Natural killer cell (primary cell): ENCODE results near the gene CRABP2. TPM values are rescaled to one million over a fixed set of nuclear protein-coding genes. Genes with fewer than 3 reads are reported as not detected.

ENCODE experiments used
- ATAC-seq, 3 donors: fragments of 150-1000 bp in 2 of 3; fragments of 200-7000 bp in 1 of 3; cut with Tn5 transposase; 1 replicate in 1 of 3; 2 replicates in 2 of 3; pipeline ENCODE4 v1.10.0; 2021; ENCODE audit warnings: mild to moderate bottlenecking in 2 of 3, moderate library complexity in 2 of 3
- DNase-seq, 2 donors: peaks; one replicate each; pipeline versions ENCODE4 v3.0.0 to v3.0.0-alpha.2; 2013 to 2021; ENCODE audit warnings: mixed read lengths in 1 of 2
- H3K27ac ChIP-seq: one replicate; pipeline ENCODE4 v1.5.1; 2013; ENCODE audit warnings: mild to moderate bottlenecking, low read length
- H3K27me3 ChIP-seq: one replicate; pipeline ENCODE4 v1.6.1; 2013; ENCODE audit warnings: low read length; ENCODE audit not compliant: control insufficient read depth, insufficient read depth
- H3K36me3 ChIP-seq: one replicate; pipeline ENCODE4 v1.6.1; 2013; ENCODE audit warnings: low read length; ENCODE audit not compliant: control insufficient read depth, insufficient read depth
- H3K4me1 ChIP-seq: one replicate; pipeline ENCODE4 v1.6.1; 2013; ENCODE audit warnings: low read length; ENCODE audit not compliant: control insufficient read depth, insufficient read depth
- H3K4me3 ChIP-seq: one replicate; pipeline ENCODE4 v1.5.1; 2013; ENCODE audit warnings: low read length
- H3K9me3 ChIP-seq: one replicate; pipeline ENCODE4 v1.6.1; 2013; ENCODE audit warnings: low read length; ENCODE audit not compliant: control insufficient read depth, insufficient read depth
- H3K27ac Mint-ChIP-seq, 2 donors: one replicate each; pipeline ENCODE4 v1.8.0; 2022; ENCODE audit warnings: mild to moderate bottlenecking in 2 of 2, mixed read lengths in 2 of 2, moderate library complexity in 1 of 2
- H3K27me3 Mint-ChIP-seq, 2 donors: one replicate each; pipeline ENCODE4 v1.8.0; 2022; ENCODE audit warnings: low read depth in 2 of 2, mixed read lengths in 2 of 2
- H3K36me3 Mint-ChIP-seq: one replicate; pipeline ENCODE4 v1.8.0; 2022; ENCODE audit warnings: mixed read lengths
- H3K4me1 Mint-ChIP-seq, 2 donors: one replicate each; pipeline ENCODE4 v1.8.0; 2022; ENCODE audit warnings: mixed read lengths in 2 of 2
- H3K4me3 Mint-ChIP-seq: one replicate; pipeline ENCODE4 v1.8.0; 2022; ENCODE audit warnings: mild to moderate bottlenecking, moderate library complexity, mixed read lengths
- H3K9me3 Mint-ChIP-seq, 2 donors: one replicate each; pipeline ENCODE4 v1.8.0; 2022; ENCODE audit warnings: mixed read lengths in 2 of 2
- CTCF ChIP-seq: fragments of 200-600 bp; IDR thresholded peaks from one replicate; pipeline ENCODE4 v1.8.0; 2022; ENCODE audit warnings: antibody characterized with exemption
- WGBS: methylation state at CpG from one replicate; pipeline ENCODE4 v1.1.7; 2013; ENCODE audit warnings: missing lambda C conversion rate; ENCODE audit not compliant: insufficient coverage; 5-methylcytosine and 5-hydroxymethylcytosine counted together
- intact Hi-C: fragments of 100-400 bp; cut with micrococcal nuclease; formaldehyde crosslinking; loops from one replicate; pipeline ENCODE4 v1.14.2; 2022
- total RNA-seq, 4 donors: library from RNA; stranded (reverse); fragments of 120-200 nt in 1 of 4; gene quantifications; one replicate each; pipeline versions ENCODE4 v1.2.3 to v1.2.4, GENCODE V29; 2013 to 2022

The CRABP2 gene
- total RNA-seq, 3 donors from 2014 or later (not counting 1 experiment from before 2014, with no cell fraction given) = 3.0 to 3.8 (median 3.0) TPM

DNA sequence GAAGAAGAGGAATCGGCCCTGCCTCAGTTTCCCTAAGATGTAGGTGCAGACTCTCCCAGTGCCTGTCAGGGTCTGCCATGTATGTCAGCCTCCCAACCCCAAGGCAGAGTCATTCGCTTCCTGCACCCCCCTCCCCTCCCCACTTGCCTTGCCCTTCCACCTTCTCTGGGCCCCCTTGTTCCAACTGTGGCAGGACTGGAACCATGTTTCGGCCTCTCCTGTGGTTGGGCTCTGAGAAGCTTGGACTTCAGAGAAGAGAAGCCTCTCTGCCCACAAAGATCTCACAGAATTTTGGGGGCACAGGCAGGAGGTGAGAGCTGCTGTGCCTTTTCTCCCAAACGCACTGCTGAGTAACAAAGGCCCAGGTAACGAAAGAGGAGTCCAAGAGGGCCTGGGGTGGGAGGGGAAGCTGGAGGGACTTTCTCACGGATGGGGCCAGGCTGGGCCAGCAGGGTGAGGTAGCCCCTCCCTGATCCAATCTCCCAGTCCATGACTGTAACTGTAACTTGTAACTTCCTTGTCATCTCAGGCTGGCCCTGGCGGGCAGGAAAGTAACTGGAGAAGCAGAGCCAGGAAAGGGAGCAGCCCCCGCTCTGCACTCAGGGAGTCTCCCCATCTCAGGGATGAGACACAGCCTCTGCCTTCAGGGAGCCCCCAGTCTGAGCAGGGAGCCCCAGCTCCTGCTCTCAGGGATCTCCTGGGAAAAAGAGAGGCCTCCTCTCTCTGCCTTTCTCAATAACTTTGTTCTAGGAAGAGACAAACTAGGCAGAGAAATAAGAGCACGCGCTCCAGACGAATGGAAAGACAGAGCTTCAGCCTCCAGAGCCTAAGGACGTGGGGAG, 11.3 kb downstream of the CRABP2 start:
- no peak for TF ChIP-seq CTCF
- WGBS = 86% methylated on average over 11 of the region's 12 CpGs
- intact Hi-C loops = loop anchor here (2.0 kb wide), 1 partner anchor 13 kb away; no protein-coding TSS in a partner anchor

DNA sequence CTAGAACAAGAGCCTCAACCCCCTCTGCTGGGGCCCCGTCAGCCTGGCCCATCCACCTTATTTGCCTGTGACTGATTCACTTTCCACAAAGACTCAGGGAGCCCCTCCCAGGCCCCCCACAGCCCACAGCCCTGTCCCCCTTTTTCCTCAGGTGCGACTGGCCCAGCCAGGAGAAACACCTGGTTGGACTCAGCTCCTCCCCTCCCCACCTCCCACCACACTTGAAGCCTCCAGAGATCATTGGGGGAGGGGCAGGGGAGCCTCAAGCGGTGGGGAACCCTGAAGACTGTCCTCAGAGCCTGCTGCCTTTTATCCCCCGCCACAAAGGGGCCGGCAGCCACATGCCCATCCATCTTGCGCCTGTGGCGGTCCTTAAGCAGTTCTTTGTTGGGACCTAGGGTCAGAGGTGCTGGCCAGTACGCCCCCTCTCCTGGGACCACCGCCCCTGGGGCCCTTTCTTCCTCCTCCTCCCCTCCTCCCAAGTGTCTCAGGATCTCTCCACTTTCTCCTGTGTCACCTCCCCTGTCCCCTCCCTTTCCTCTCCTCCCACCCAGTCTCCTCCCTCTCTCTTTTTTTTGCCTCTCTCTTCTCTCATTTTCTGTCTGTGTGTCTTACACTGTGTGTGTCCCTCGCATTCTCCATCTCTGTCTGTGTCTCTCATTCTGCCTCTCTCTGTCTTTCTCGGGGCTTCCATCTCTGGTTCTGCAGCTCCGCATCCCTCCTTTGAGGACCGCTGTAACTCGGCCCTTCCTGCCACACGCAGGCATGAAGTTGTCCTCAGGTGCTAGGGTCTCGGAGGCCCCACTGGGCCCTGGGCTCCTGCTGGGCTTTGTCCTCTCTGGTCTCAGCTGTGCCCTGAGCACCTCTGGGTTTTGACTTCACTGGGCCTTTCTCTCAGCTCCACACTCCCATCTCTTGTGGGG, 12.2 kb downstream of the CRABP2 start:
- no peak overlapping the region for H3K4me3 Mint-ChIP-seq
- Histone ChIP-seq H3K4me3 (no peak overlapping the region), H3K27me3 (peaks cover 50% of the 10 kb centered on the region), H3K9me3 (no peaks in the 10 kb centered on the region), H3K36me3 (no peaks in the 10 kb centered on the region), H3K4me1 (peaks cover 7% of the 10 kb centered on the region), H3K27ac (no peak overlapping the region)
- no peak for ATAC-seq
- intact Hi-C loops = loop anchor here (2.0 kb wide), 1 partner anchor 14 kb away; no protein-coding TSS in a partner anchor
- no peak overlapping the region for H3K27ac Mint-ChIP-seq
- H3K9me3 Mint-ChIP-seq = no peaks in the 10 kb centered on the region
- no peak for TF ChIP-seq CTCF
- DNase-seq = peak in 1 of 2 donors; percentile 51
- peaks cover 47 to 49% of the 10 kb centered on the region in 2 donors for H3K27me3 Mint-ChIP-seq
- H3K4me1 Mint-ChIP-seq = peaks cover 7 to 21% of the 10 kb centered on the region in 2 donors
- WGBS = 39% methylated on average over 16 of the region's 16 CpGs
- H3K36me3 Mint-ChIP-seq = no peaks in the 10 kb centered on the region

More for the DNA sequence above, 11.3 kb downstream of the CRABP2 start:
- Mint-ChIP-seq H3K36me3 (no peaks in the 10 kb centered on the region), H3K4me3 (no peak overlapping the region), H3K9me3 (no peaks in the 10 kb centered on the region), H3K27ac (no peak overlapping the region), H3K4me1 (peaks cover 7 to 21% of the 10 kb centered on the region in 2 donors), H3K27me3 (peaks cover 47 to 48% of the 10 kb centered on the region in 2 donors)
- peaks cover 43% of the 10 kb centered on the region for H3K27me3 ChIP-seq
- no peaks in the 10 kb centered on the region for H3K9me3 ChIP-seq
- DNase-seq = no peak
- H3K4me3 ChIP-seq = no peak overlapping the region
- H3K36me3 ChIP-seq = no peaks in the 10 kb centered on the region
- peaks cover 7% of the 10 kb centered on the region for H3K4me1 ChIP-seq
- no peak overlapping the region for H3K27ac ChIP-seq
- no peak for ATAC-seq

DNA sequence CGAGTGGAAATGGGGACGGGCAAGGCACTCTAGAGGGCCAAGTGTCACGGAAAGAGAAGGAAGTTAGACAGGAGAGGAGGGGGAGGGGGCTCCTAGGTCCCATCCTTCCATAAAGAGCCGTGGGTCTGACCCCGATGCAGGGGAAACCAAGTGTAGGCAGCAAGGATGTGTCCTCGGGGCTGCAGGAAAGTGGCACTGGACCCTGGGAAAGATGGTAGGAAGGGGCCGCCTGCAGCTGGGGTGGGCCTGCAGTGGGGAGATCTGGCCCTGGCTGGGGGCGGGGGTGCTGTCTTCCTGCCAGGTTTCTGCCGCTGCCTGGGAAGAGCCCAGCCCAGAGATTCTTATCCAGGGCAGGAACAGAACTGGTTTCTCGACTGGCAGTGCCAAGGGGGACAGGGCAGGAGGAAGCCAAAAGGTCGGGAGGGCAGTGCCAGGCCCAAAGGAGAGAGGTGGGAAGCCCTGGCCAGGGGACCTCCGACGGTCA, 12.9 kb downstream of the CRABP2 start:
- 9% methylated on average over 13 of the region's 13 CpGs for WGBS
- no peak for DNase-seq
- TF ChIP-seq CTCF = no peak

More for the DNA sequence above, 12.9 kb downstream of the CRABP2 start:
- Mint-ChIP-seq H3K27ac (no peak overlapping the region), H3K9me3 (no peaks in the 10 kb centered on the region), H3K27me3 (peaks cover 45 to 50% of the 10 kb centered on the region in 2 donors), H3K36me3 (no peaks in the 10 kb centered on the region), H3K4me3 (no peak overlapping the region), H3K4me1 (peaks cover 7 to 21% of the 10 kb centered on the region in 2 donors)
- no peaks in the 10 kb centered on the region for H3K9me3 ChIP-seq
- H3K27me3 ChIP-seq = peaks cover 50% of the 10 kb centered on the region
- no peak for ATAC-seq
- H3K4me1 ChIP-seq = peaks cover 7% of the 10 kb centered on the region
- H3K4me3 ChIP-seq = no peak overlapping the region
- H3K27ac ChIP-seq = no peak overlapping the region
- no peaks in the 10 kb centered on the region for H3K36me3 ChIP-seq
- intact Hi-C loops = loop anchor here (2.0 kb wide), 1 partner anchor 14 kb away; no protein-coding TSS in a partner anchor
